HEK293 (cell line): ENCODE measurements around the gene CEBPB.

Experiments
- CTCF ChIA-PET: fragments of 350-600 bp; formaldehyde crosslinking; extraction: SDS; loops from one replicate; lab custom pipeline; 2021; ENCODE audit warnings: antibody characterized with exemption; lab: Yijun Ruan, JAX
- POLR2A ChIA-PET: fragments of 300-600 bp; formaldehyde crosslinking; extraction: SDS; loops from one replicate; lab custom pipeline; 2020; ENCODE audit warnings: antibody characterized with exemption, inconsistent platforms; lab: Yijun Ruan, JAX
- H3K27ac ChIP-seq: fragments of 200-500 bp; sonication (Bioruptor generic); 2 replicates; pipeline ENCODE4 v1.5.1; 2014; ENCODE audit warnings: low read depth, low read length, control low read depth, inconsistent platforms; ENCODE audit errors: extremely low read depth
- H3K36me3 ChIP-seq, 2 experiments: fragments of 200-500 bp in 1 of 2; sonication (Bioruptor generic) in 1 of 2; 1 replicate in 1 of 2; 2 replicates in 1 of 2; pipeline ENCODE4 v1.5.1; 2014 to 2017; ENCODE audit warnings: inconsistent platforms in 2 of 2, low read length in 2 of 2; ENCODE audit not compliant: control insufficient read depth in 2 of 2, insufficient read depth in 1 of 2
- H3K4me1 ChIP-seq: fragments of 200-500 bp; sonication (Bioruptor generic); 2 replicates; pipeline ENCODE4 v1.5.1; 2014; ENCODE audit warnings: mild to moderate bottlenecking, low read length, inconsistent platforms; ENCODE audit not compliant: control insufficient read depth, insufficient read depth
- H3K4me3 ChIP-seq: 2 replicates; pipeline ENCODE4 v1.5.1; 2011; ENCODE audit warnings: low read depth, mild to moderate bottlenecking, control low read depth, low read length, moderate library complexity
- H3K9me3 ChIP-seq: fragments of 200-500 bp; sonication (Bioruptor generic); 2 replicates; pipeline ENCODE4 v1.5.1; 2014; ENCODE audit warnings: low read depth, low read length, inconsistent platforms; ENCODE audit not compliant: control insufficient read depth, insufficient read depth
- AEBP2 ChIP-seq: fragments of 450-650 bp; formaldehyde crosslinking; IDR thresholded peaks from 2 replicates; pipeline ENCODE4 v1.5.1; 2016; ENCODE audit warnings: missing biosample characterization, missing genetic modification characterization, borderline replicate concordance
- BCL11A ChIP-seq: fragments of 450-650 bp; formaldehyde crosslinking; IDR thresholded peaks from 2 replicates; pipeline ENCODE4 v1.5.1; 2016; ENCODE audit warnings: low read depth, missing biosample characterization, missing genetic modification characterization
- EGR2 ChIP-seq: fragments of 450-650 bp; formaldehyde crosslinking; IDR thresholded peaks from 2 replicates; pipeline ENCODE4 v1.5.1; 2016; ENCODE audit warnings: low read depth, missing biosample characterization, missing genetic modification characterization
- GFI1B ChIP-seq: fragments of 450-650 bp; formaldehyde crosslinking; IDR thresholded peaks from 2 replicates; pipeline ENCODE4 v1.5.1; 2016; ENCODE audit warnings: missing biosample characterization, missing genetic modification characterization
- GLI2 ChIP-seq: fragments of 450-650 bp; formaldehyde crosslinking; IDR thresholded peaks from 2 replicates; pipeline ENCODE4; 2017; ENCODE audit warnings: missing biosample characterization, missing genetic modification characterization, low read depth, borderline replicate concordance
- KLF8 ChIP-seq: fragments of 450-650 bp; formaldehyde crosslinking; IDR thresholded peaks from 2 replicates; pipeline ENCODE4 v1.5.1; 2016; ENCODE audit warnings: missing biosample characterization, missing genetic modification characterization
- PRDM6 ChIP-seq: fragments of 450-650 bp; formaldehyde crosslinking; IDR thresholded peaks from 2 replicates; pipeline ENCODE4 v1.5.1; 2017; ENCODE audit warnings: missing biosample characterization, missing genetic modification characterization
- TSHZ1 ChIP-seq: fragments of 450-650 bp; formaldehyde crosslinking; IDR thresholded peaks from 2 replicates; pipeline ENCODE4 v1.5.1; 2016; ENCODE audit warnings: missing biosample characterization, missing genetic modification characterization, borderline replicate concordance
- ZFP37 ChIP-seq: fragments of 450-650 bp; formaldehyde crosslinking; IDR thresholded peaks from 2 replicates; pipeline ENCODE4 v1.5.1; 2016; ENCODE audit warnings: missing biosample characterization, missing genetic modification characterization
- ZNF140 ChIP-seq: fragments of 450-650 bp; formaldehyde crosslinking; IDR thresholded peaks from 2 replicates; pipeline ENCODE4 v1.5.1; 2016; ENCODE audit warnings: missing biosample characterization, missing genetic modification characterization
- ZNF157 ChIP-seq: fragments of 450-650 bp; formaldehyde crosslinking; IDR thresholded peaks from 2 replicates; pipeline ENCODE4 v1.5.1; 2016; ENCODE audit warnings: missing biosample characterization, missing genetic modification characterization
- ZNF248 ChIP-seq: fragments of 450-650 bp; formaldehyde crosslinking; IDR thresholded peaks from 2 replicates; pipeline ENCODE4 v1.5.1; 2017; ENCODE audit warnings: missing biosample characterization, missing genetic modification characterization
- ZNF280D ChIP-seq: fragments of 450-650 bp; formaldehyde crosslinking; IDR thresholded peaks from 2 replicates; pipeline ENCODE4 v1.5.1; 2016; ENCODE audit warnings: missing biosample characterization, missing genetic modification characterization
- ZNF292 ChIP-seq: fragments of 450-650 bp; formaldehyde crosslinking; IDR thresholded peaks from 2 replicates; pipeline ENCODE4 v1.5.1; 2016; ENCODE audit warnings: low read depth, missing biosample characterization, missing genetic modification characterization, borderline replicate concordance
- ZNF416 ChIP-seq: fragments of 450-650 bp; formaldehyde crosslinking; IDR thresholded peaks from 2 replicates; pipeline ENCODE4 v1.5.1; 2016; ENCODE audit warnings: missing biosample characterization, missing genetic modification characterization
- ZNF514 ChIP-seq: fragments of 450-650 bp; formaldehyde crosslinking; IDR thresholded peaks from 2 replicates; pipeline ENCODE4 v1.5.1; 2016; ENCODE audit warnings: missing biosample characterization, missing genetic modification characterization
- ZNF530 ChIP-seq: fragments of 450-650 bp; formaldehyde crosslinking; IDR thresholded peaks from 2 replicates; pipeline ENCODE4 v1.5.1; 2016; ENCODE audit warnings: low read depth, missing biosample characterization, missing genetic modification characterization
- ZNF561 ChIP-seq: fragments of 450-650 bp; IDR thresholded peaks from 2 replicates; pipeline ENCODE4 v1.5.1; 2018; ENCODE audit warnings: missing biosample characterization, missing genetic modification characterization, borderline replicate concordance
- ZNF585B ChIP-seq: fragments of 450-650 bp; formaldehyde crosslinking; IDR thresholded peaks from 2 replicates; pipeline ENCODE4 v1.5.1; 2016; ENCODE audit warnings: missing biosample characterization, missing genetic modification characterization
- ZNF600 ChIP-seq: fragments of 450-650 bp; formaldehyde crosslinking; IDR thresholded peaks from 2 replicates; pipeline ENCODE4 v1.5.1; 2016; ENCODE audit warnings: missing biosample characterization, missing genetic modification characterization
- ZNF621 ChIP-seq: fragments of 450-650 bp; formaldehyde crosslinking; IDR thresholded peaks from 2 replicates; pipeline ENCODE4 v1.5.1; 2017; ENCODE audit warnings: missing biosample characterization, missing genetic modification characterization
- ZNF629 ChIP-seq: fragments of 450-650 bp; formaldehyde crosslinking; IDR thresholded peaks from 2 replicates; pipeline ENCODE4 v1.5.1; 2017; ENCODE audit warnings: missing biosample characterization, missing genetic modification characterization
- ZNF660 ChIP-seq: fragments of 450-650 bp; IDR thresholded peaks from 2 replicates; pipeline ENCODE4 v1.5.1; 2018; ENCODE audit warnings: missing biosample characterization, mild to moderate bottlenecking, missing genetic modification characterization
- ZNF692 ChIP-seq: fragments of 450-650 bp; formaldehyde crosslinking; IDR thresholded peaks from 2 replicates; pipeline ENCODE4 v1.5.1; 2016; ENCODE audit warnings: missing biosample characterization, missing genetic modification characterization
- ZNF792 ChIP-seq: fragments of 450-650 bp; formaldehyde crosslinking; IDR thresholded peaks from 2 replicates; pipeline ENCODE4 v1.5.1; 2016; ENCODE audit warnings: missing biosample characterization, missing genetic modification characterization

CEBPB gene

GRCh38 chr20:50172347-50173013 lies 18.1 kb upstream of the CEBPB start:
- H3K27ac ChIP-seq, result peak overlapping the region; percentile 71
- H3K4me1 ChIP-seq, result no peaks in the 10 kb centered on the region
- peak overlapping the region; percentile 46 for H3K4me3 ChIP-seq
- ChIA-PET CTCF (interaction anchor here (0.6 to 8.2 kb wide), 6 partner anchors 19 to 596 kb away, joined by 3 to 94 read pairs (median 4); partner anchors contain the start of gene PEDS1), POLR2A (interaction anchor here (0.6 to 1.2 kb wide), 3 partner anchors 16 to 618 kb away, joined by 3 to 5 read pairs (median 3); no protein-coding TSS in a partner anchor)
- H3K9me3 ChIP-seq, result no peaks in the 10 kb centered on the region
- no peaks in the 10 kb centered on the region; a peak in 1 of 3 replicates for H3K36me3 ChIP-seq
- TF ChIP-seq EGR2 (tag by site-specific recombination) (peak; percentile 48; the same call in 1 of the 2 replicates), ZNF585B (no peak), ZNF157 (no peak), GLI2 (tag by site-specific recombination) (no peak), ZFP37 (tag by site-specific recombination) (peak; percentile 41; the same call in 1 of the 2 replicates), ZNF621 (tag by site-specific recombination) (no peak), ZNF600 (tag by site-specific recombination) (peak; percentile 79), ZNF140 (tag by site-specific recombination) (no peak), TSHZ1 (no peak), ZNF530 (tag by site-specific recombination) (no peak), ZNF692 (no peak), ZNF629 (tag by site-specific recombination) (peak; percentile 72), ZNF292 (no peak), ZNF660 (tag by site-specific recombination) (no peak), ZNF280D (tag by site-specific recombination) (no peak), ZNF416 (tag by site-specific recombination) (no peak), KLF8 (tag by site-specific recombination) (0 out of 2 replicates have a peak, but pooled peaks have one; percentile 73), ZNF248 (no peak), PRDM6 (tag by site-specific recombination) (no peak), ZNF561 (tag by site-specific recombination) (peak; percentile 93), GFI1B (tag by site-specific recombination) (no peak), BCL11A (peak; percentile 21; the same call in 1 of the 2 replicates), ZNF514 (tag by site-specific recombination) (no peak), ZNF792 (tag by site-specific recombination) (no peak), AEBP2 (no peak)
